A673 (cell line): Measurements from ENCODE around the gene BCL7A. TPM values are rescaled to one million over a fixed set of nuclear protein-coding genes. Genes with fewer than 3 reads are reported as not detected.

ENCODE experiments used
- BruUV-seq: library from RNA; stranded (reverse); fragments of 400-500 nt; replicated peaks from 2 replicates; lab custom pipeline; 2021; lab: Mats Ljungman, UMichigan
- CTCF ChIA-PET: fragments of 300-600 bp; sonication (Branson Sonifier 250); formaldehyde crosslinking; loops from one replicate; lab custom pipeline; 2022; ENCODE audit warnings: antibody characterized with exemption; lab: Charles Lee
- POLR2A ChIA-PET: fragments of 300-600 bp; sonication (Branson Sonifier 250); formaldehyde crosslinking; loops from one replicate; lab custom pipeline; 2022; ENCODE audit warnings: antibody characterized with exemption; ENCODE audit not compliant: low non-redundant PET; lab: Charles Lee
- DNase-seq: peaks from one replicate; pipeline ENCODE4 v3.0.0-alpha.2; 2015; ENCODE audit warnings: low spot score
- H3K27ac ChIP-seq: fragments of 200-600 bp; sonication (generic); 2 replicates; pipeline ENCODE4 v1.5.1; 2016; ENCODE audit warnings: mixed run types, low read depth, mild to moderate bottlenecking, mixed read lengths, antibody characterized with exemption, low read length; ENCODE audit not compliant: poor library complexity, severe bottlenecking
- H3K27me3 ChIP-seq: fragments of 200-600 bp; sonication (generic); replicated peaks from 2 replicates; pipeline ENCODE4 v1.6.1; 2017; ENCODE audit warnings: mixed run types, low read depth, mild to moderate bottlenecking, mixed read lengths, antibody characterized with exemption, low read length; ENCODE audit not compliant: insufficient read depth, poor library complexity
- H3K36me3 ChIP-seq: fragments of 200-600 bp; sonication (generic); 2 replicates; pipeline ENCODE4 v1.6.1; 2016; ENCODE audit warnings: mixed run types, mild to moderate bottlenecking, mixed read lengths, antibody characterized with exemption, low read length; ENCODE audit not compliant: insufficient read depth, poor library complexity, severe bottlenecking
- H3K4me1 ChIP-seq: fragments of 200-600 bp; sonication (generic); 2 replicates; pipeline ENCODE4 v1.6.1; 2017; ENCODE audit warnings: mixed run types, mild to moderate bottlenecking, mixed read lengths, antibody characterized with exemption, low read length; ENCODE audit not compliant: insufficient read depth, poor library complexity, severe bottlenecking
- H3K4me3 ChIP-seq: fragments of 200-600 bp; sonication (generic); 2 replicates; pipeline ENCODE4 v1.5.1; 2016; ENCODE audit warnings: low read depth, mixed run types, mild to moderate bottlenecking, mixed read lengths, low read length; ENCODE audit not compliant: poor library complexity, severe bottlenecking
- H3K9me3 ChIP-seq: fragments of 200-600 bp; sonication (generic); 2 replicates; pipeline ENCODE4 v1.6.1; 2016; ENCODE audit warnings: mixed run types, low read depth, mild to moderate bottlenecking, mixed read lengths, antibody characterized with exemption, low read length; ENCODE audit not compliant: poor library complexity, severe bottlenecking
- EZH2 ChIP-seq: fragments of 200-600 bp; sonication (generic); IDR thresholded peaks from 2 replicates; pipeline ENCODE4 v1.6.1; 2017; ENCODE audit warnings: borderline replicate concordance, low read depth, mild to moderate bottlenecking, mixed read lengths, antibody characterized with exemption, low read length; ENCODE audit not compliant: poor library complexity, severe bottlenecking
- intact Hi-C: fragments of 100-400 bp; cut with micrococcal nuclease; formaldehyde crosslinking; loops from one replicate; pipeline ENCODE4 v1.10.0; 2022; ENCODE audit not compliant: unreplicated experiment
- total RNA-seq: library from RNA; stranded (reverse); gene quantifications from 2 replicates; pipeline ENCODE4 v1.2.3, GENCODE V29; 2021
- TF ChIP-seq, protein P1 (sequence below): fragments of 300-800, 200-600 bp; sonication (generic); conservative IDR thresholded peaks from 2 replicates; pipeline ENCODE4 v1.5.1; 2017; ENCODE audit warnings: low read depth, mild to moderate bottlenecking, antibody characterized with exemption, low read length, moderate library complexity, mixed read lengths

The BCL7A gene
- total RNA-seq, 1 experiment from 2014 or later: 40.7 TPM

- Histone ChIP-seq H3K36me3 (no peaks in the 10 kb centered on the region), H3K27me3 (no peaks in the 10 kb centered on the region), H3K4me3 (no peak overlapping the region), H3K4me1 (peaks cover 8% of the 10 kb centered on the region), H3K9me3 (no peaks in the 10 kb centered on the region), H3K27ac (no peak overlapping the region)
- BruUV-seq: no TSS peak
- intact Hi-C loops: no loop called here
- no peak for DNase-seq
- CTCF ChIA-PET: no interaction called here
- POLR2A ChIA-PET: no interaction called here
- TF ChIP-seq, protein P1, sequence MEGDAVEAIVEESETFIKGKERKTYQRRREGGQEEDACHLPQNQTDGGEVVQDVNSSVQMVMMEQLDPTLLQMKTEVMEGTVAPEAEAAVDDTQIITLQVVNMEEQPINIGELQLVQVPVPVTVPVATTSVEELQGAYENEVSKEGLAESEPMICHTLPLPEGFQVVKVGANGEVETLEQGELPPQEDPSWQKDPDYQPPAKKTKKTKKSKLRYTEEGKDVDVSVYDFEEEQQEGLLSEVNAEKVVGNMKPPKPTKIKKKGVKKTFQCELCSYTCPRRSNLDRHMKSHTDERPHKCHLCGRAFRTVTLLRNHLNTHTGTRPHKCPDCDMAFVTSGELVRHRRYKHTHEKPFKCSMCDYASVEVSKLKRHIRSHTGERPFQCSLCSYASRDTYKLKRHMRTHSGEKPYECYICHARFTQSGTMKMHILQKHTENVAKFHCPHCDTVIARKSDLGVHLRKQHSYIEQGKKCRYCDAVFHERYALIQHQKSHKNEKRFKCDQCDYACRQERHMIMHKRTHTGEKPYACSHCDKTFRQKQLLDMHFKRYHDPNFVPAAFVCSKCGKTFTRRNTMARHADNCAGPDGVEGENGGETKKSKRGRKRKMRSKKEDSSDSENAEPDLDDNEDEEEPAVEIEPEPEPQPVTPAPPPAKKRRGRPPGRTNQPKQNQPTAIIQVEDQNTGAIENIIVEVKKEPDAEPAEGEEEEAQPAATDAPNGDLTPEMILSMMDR: no peak
- no peak for TF ChIP-seq EZH2
Observed at GRCh38 chr12:122018457-122018856, 3.2 kb upstream of the BCL7A start.

DNA sequence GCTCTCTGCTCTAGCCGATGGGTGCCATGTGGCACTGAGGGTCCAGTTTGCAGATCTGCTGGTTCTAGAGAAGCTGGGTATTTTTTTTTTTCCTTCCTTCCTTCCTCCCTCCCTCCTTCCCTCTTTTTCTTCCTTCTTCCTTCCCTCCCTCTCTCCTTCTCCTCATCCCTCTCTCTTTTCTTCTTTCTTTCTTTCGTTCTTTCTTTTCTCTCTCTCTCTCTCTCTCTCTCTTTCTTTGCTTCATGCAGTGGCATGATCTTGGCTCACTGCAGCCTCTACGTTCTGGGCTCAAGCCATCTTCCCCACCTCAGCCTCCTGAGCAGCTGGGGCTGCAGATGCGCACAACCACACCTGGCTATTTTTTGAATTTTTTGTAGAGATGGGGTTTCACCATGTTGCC, 2.7 kb upstream of the BCL7A start:
- ChIA-PET POLR2A (no interaction called here), CTCF (no interaction called here)
- intact Hi-C loops: no loop called here
- no peaks in the 10 kb centered on the region for H3K36me3 ChIP-seq
- no TSS peak for BruUV-seq
- H3K27me3 ChIP-seq: no peaks in the 10 kb centered on the region
- DNase-seq: no peak
- H3K4me1 ChIP-seq: peaks cover 12% of the 10 kb centered on the region
- no peak for TF ChIP-seq EZH2
- TF ChIP-seq, protein P1: no peak
- no peak overlapping the region for H3K27ac ChIP-seq
- no peaks in the 10 kb centered on the region for H3K9me3 ChIP-seq
- no peak overlapping the region for H3K4me3 ChIP-seq

GRCh38 chr12:122020795-122021192, 890 bp upstream of the BCL7A start:
- TSS peak; percentile 48 for BruUV-seq

More at GRCh38 chr12:122020795-122021192, 890 bp upstream of the BCL7A start:
- ChIA-PET CTCF (no interaction called here), POLR2A (interaction anchor here (0.7 kb wide), 1 partner anchor 258 kb away, joined by 3 read pairs; no protein-coding TSS in a partner anchor)
- peaks cover 12% of the 10 kb centered on the region for H3K4me1 ChIP-seq
- H3K36me3 ChIP-seq: no peaks in the 10 kb centered on the region
- H3K4me3 ChIP-seq: peak overlapping the region; percentile 86
- no peaks in the 10 kb centered on the region for H3K9me3 ChIP-seq
- TF ChIP-seq EZH2: no peak
- TF ChIP-seq, protein P1: no peak
- intact Hi-C loops: no loop called here
- no peaks in the 10 kb centered on the region for H3K27me3 ChIP-seq
- no peak overlapping the region for H3K27ac ChIP-seq
- no peak for DNase-seq
